Liver (tissue), 3 donors: ENCODE results near the gene PTPRN2.

Source experiments
- ATF3 ChIP-seq: IDR thresholded peaks from 2 replicates; pipeline ENCODE4 v1.6.1; 2016; ENCODE audit warnings: antibody characterized with exemption
- CTCF ChIP-seq: fragments of 150-350 bp; IDR thresholded peaks from 2 replicates; pipeline ENCODE4 v1.5.1; 2017; ENCODE audit warnings: improper control_type of control experiment, low read depth, low read length; ENCODE audit not compliant: missing input control
- EGR1 ChIP-seq, 2 donors: IDR thresholded peaks; 2 replicates each; pipeline ENCODE4 v1.6.1; 2016 to 2018; ENCODE audit warnings: antibody characterized with exemption in 2 of 2, low read depth in 2 of 2
- GABPA ChIP-seq, 2 donors: IDR thresholded peaks in 1 of 2; conservative IDR thresholded peaks in 1 of 2; 2 replicates each; pipeline ENCODE4 v1.6.1; 2016; ENCODE audit warnings: antibody characterized with exemption in 2 of 2, mild to moderate bottlenecking in 1 of 2, moderate library complexity in 1 of 2
- JUND ChIP-seq, 2 donors: IDR thresholded peaks; 2 replicates each; pipeline ENCODE4 v1.6.1; 2016; ENCODE audit warnings: antibody characterized with exemption in 2 of 2
- MAX ChIP-seq: IDR thresholded peaks from 2 replicates; pipeline ENCODE4 v1.6.1; 2016; ENCODE audit warnings: antibody characterized with exemption
- NR2F2 ChIP-seq: IDR thresholded peaks from 2 replicates; pipeline ENCODE4 v1.6.1; 2016; ENCODE audit warnings: antibody characterized with exemption
- RAD21 ChIP-seq, 2 donors: IDR thresholded peaks; 2 replicates each; pipeline ENCODE4 v1.6.1; 2016; ENCODE audit warnings: antibody characterized with exemption in 2 of 2, mild to moderate bottlenecking in 2 of 2
- REST ChIP-seq: IDR thresholded peaks from 2 replicates; pipeline ENCODE4 v1.6.1; 2016; ENCODE audit warnings: antibody characterized with exemption, mild to moderate bottlenecking
- SP1 ChIP-seq: IDR thresholded peaks from 2 replicates; pipeline ENCODE4 v1.6.1; 2018; ENCODE audit warnings: antibody characterized with exemption, mild to moderate bottlenecking
- TAF1 ChIP-seq: conservative IDR thresholded peaks from 2 replicates; pipeline ENCODE4 v1.6.1; 2016; ENCODE audit warnings: antibody characterized with exemption, mild to moderate bottlenecking
- YY1 ChIP-seq: IDR thresholded peaks from 2 replicates; pipeline ENCODE4 v1.6.1; 2016; ENCODE audit warnings: antibody characterized with exemption, mild to moderate bottlenecking
- TF ChIP-seq, protein P1 (sequence below): IDR thresholded peaks from 2 replicates; pipeline ENCODE4 v1.6.1; 2016; ENCODE audit warnings: antibody characterized with exemption
- donor health status: healthy.
- donor health status: healthy.

DNA sequence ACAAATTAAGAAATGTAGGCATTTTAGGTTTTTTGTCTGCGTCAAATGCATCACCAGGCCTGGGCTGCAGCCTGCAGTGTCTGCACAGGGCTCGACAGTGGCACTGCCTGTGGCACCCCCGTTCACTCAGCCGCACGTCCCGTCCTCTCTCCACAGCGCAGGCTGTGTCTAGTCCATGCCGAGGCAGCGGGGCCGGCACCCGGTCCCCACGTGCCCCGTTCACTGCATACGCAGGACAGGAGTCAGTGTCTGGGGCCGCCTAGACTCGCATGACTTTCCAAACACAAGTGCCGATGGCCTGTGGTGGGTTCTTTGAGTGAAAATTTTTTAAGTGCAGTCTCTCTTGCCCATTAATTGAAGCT is 446.4 kb downstream of the PTPRN2 start:
- TF ChIP-seq CTCF: no peak
- no peak for TF ChIP-seq GABPA (IDR thresholded peaks at IDR 0.05 in 1 of 2, conservative IDR thresholded peaks at IDR 0.05 in 1 of 2)
- no peak for TF ChIP-seq EGR1 (IDR thresholded peaks at IDR 0.05; ENCODE audit: low read depth in 2 of 2)
- no peak for TF ChIP-seq JUND (IDR thresholded peaks at IDR 0.05)
- TF ChIP-seq RAD21 (IDR thresholded peaks at IDR 0.05): no peak
- TF ChIP-seq REST: no peak
- TF ChIP-seq MAX: no peak
- TF ChIP-seq ATF3: no peak
- TF ChIP-seq, protein P1, sequence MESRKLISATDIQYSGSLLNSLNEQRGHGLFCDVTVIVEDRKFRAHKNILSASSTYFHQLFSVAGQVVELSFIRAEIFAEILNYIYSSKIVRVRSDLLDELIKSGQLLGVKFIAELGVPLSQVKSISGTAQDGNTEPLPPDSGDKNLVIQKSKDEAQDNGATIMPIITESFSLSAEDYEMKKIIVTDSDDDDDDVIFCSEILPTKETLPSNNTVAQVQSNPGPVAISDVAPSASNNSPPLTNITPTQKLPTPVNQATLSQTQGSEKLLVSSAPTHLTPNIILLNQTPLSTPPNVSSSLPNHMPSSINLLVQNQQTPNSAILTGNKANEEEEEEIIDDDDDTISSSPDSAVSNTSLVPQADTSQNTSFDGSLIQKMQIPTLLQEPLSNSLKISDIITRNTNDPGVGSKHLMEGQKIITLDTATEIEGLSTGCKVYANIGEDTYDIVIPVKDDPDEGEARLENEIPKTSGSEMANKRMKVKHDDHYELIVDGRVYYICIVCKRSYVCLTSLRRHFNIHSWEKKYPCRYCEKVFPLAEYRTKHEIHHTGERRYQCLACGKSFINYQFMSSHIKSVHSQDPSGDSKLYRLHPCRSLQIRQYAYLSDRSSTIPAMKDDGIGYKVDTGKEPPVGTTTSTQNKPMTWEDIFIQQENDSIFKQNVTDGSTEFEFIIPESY: no peak
- no peak for TF ChIP-seq YY1
- TF ChIP-seq TAF1: no peak
- no peak for TF ChIP-seq SP1
- no peak for TF ChIP-seq NR2F2
